Activated T-cell treated with anti-CD3 and anti-CD28 coated beads, Interleukin-2, amount 50 U/mL, for 72 hours (primary cell): Measurements from ENCODE around the gene TBC1D3I. TPM values are rescaled to one million over a fixed set of nuclear protein-coding genes. Genes with fewer than 3 reads are reported as not detected.

Experiments
- total RNA-seq, 2 donors: library from RNA; stranded (reverse); gene quantifications; one replicate each; pipeline ENCODE4 v1.2.3, GENCODE V29; 2022

The TBC1D3I gene
- total RNA-seq, 2 donors from 2014 or later, result 2.5 to 3.1 TPM

Other genes starting within 250 kb of the TBC1D3I start
- gene CCL23, start 246.6 kb downstream of the TBC1D3I start, total RNA-seq, result not detected
- gene CCL18, start 200.3 kb downstream of the TBC1D3I start, total RNA-seq, result 1 to 10 TPM in 1 of 2 donors, under 1 TPM in 1; 0.48 to 1.5 TPM
- 100 to 1,000 TPM in 1 of 2 donors, 10 to 100 TPM in 1; 79.6 to 336 TPM for gene CCL3, start 174.4 kb downstream of the TBC1D3I start, total RNA-seq
- gene CCL4, start 160.7 kb downstream of the TBC1D3I start, total RNA-seq, result 100 to 1,000 TPM in 1 of 2 donors, 10 to 100 TPM in 1; 63.9 to 200 TPM
- gene TBC1D3B, start 87.9 kb downstream of the TBC1D3I start, total RNA-seq, result 10 to 100 TPM; 10.8 to 21.4 TPM
- gene CCL3L1, start 67.8 kb downstream of the TBC1D3I start, total RNA-seq, result 10 to 100 TPM in 1 of 2 donors, 1 to 10 TPM in 1; 7.0 to 55.5 TPM
- 10 to 100 TPM in 1 of 2 donors, 1 to 10 TPM in 1; 9.1 to 77.2 TPM for gene CCL4L2, start 53.5 kb downstream of the TBC1D3I start, total RNA-seq
- 1 to 10 TPM in 1 of 2 donors, not detected in 1; 7.2 TPM for gene TBC1D3G, start 59.3 kb upstream of the TBC1D3I start, total RNA-seq
- not detected for gene TBC1D3H, start 123.9 kb upstream of the TBC1D3I start, total RNA-seq
- gene ZNHIT3, start 222.1 kb upstream of the TBC1D3I start, total RNA-seq, result 10 to 100 TPM; 49.5 to 54.9 TPM